Nephron progenitor cell (in vitro differentiated cells): ENCODE data around the gene ELF2.

Experiments used
- DNase-seq: peaks from one replicate; pipeline ENCODE4 v3.0.0; 2021
- H3K27ac Mint-ChIP-seq: 2 replicates; pipeline ENCODE4 v1.8.0; 2021; ENCODE audit warnings: mild to moderate bottlenecking, moderate library complexity, mixed read lengths
- H3K27me3 Mint-ChIP-seq: 2 replicates; pipeline ENCODE4 v1.8.0; 2021; ENCODE audit warnings: mild to moderate bottlenecking, low read depth, mixed read lengths; ENCODE audit not compliant: poor library complexity
- H3K36me3 Mint-ChIP-seq: 2 replicates; pipeline ENCODE4 v1.8.0; 2021; ENCODE audit warnings: low read depth, mixed read lengths
- H3K4me1 Mint-ChIP-seq: 2 replicates; pipeline ENCODE4 v1.8.0; 2021; ENCODE audit warnings: mixed read lengths
- H3K4me3 Mint-ChIP-seq: 2 replicates; pipeline ENCODE4 v1.8.0; 2021; ENCODE audit warnings: mild to moderate bottlenecking, moderate library complexity, mixed read lengths
- H3K9me3 Mint-ChIP-seq: 2 replicates; pipeline ENCODE4 v1.8.0; 2021; ENCODE audit warnings: mild to moderate bottlenecking, moderate library complexity, mixed read lengths
- TF ChIP-seq, protein P1 (sequence below): fragments of 200-600 bp; sonication (generic); IDR thresholded peaks from 2 replicates; pipeline ENCODE4 v1.5.0; 2021; ENCODE audit warnings: antibody characterized with exemption

Gene ELF2

DNA sequence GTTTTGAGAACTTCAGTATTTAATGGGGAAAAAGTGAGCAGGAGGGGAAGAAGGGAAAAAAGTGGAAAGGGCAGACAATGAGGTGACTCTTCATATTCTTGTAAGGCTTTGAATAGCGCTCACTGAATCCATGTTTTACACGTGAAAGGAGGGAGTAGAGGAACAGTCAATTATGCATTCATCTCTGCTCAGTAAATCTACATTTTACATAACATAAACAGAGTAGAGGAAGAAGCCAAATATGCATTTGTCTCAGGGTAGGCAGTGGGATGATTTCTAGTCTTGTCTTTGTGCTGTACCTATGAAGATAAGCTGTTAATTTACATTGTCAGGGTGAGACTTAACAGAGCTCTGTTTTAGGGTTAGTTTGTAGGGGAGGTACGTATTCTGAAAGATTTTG lies 19.4 kb upstream of the ELF2 start:
- no peak for DNase-seq
- Mint-ChIP-seq H3K27ac (no peak overlapping the region), H3K27me3 (peaks cover 4% of the 10 kb centered on the region), H3K36me3 (no peaks in the 10 kb centered on the region), H3K4me1 (no peaks in the 10 kb centered on the region), H3K4me3 (no peak overlapping the region), H3K9me3 (peaks cover 13% of the 10 kb centered on the region)
- TF ChIP-seq, protein P1, sequence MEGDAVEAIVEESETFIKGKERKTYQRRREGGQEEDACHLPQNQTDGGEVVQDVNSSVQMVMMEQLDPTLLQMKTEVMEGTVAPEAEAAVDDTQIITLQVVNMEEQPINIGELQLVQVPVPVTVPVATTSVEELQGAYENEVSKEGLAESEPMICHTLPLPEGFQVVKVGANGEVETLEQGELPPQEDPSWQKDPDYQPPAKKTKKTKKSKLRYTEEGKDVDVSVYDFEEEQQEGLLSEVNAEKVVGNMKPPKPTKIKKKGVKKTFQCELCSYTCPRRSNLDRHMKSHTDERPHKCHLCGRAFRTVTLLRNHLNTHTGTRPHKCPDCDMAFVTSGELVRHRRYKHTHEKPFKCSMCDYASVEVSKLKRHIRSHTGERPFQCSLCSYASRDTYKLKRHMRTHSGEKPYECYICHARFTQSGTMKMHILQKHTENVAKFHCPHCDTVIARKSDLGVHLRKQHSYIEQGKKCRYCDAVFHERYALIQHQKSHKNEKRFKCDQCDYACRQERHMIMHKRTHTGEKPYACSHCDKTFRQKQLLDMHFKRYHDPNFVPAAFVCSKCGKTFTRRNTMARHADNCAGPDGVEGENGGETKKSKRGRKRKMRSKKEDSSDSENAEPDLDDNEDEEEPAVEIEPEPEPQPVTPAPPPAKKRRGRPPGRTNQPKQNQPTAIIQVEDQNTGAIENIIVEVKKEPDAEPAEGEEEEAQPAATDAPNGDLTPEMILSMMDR, result no peak

DNA sequence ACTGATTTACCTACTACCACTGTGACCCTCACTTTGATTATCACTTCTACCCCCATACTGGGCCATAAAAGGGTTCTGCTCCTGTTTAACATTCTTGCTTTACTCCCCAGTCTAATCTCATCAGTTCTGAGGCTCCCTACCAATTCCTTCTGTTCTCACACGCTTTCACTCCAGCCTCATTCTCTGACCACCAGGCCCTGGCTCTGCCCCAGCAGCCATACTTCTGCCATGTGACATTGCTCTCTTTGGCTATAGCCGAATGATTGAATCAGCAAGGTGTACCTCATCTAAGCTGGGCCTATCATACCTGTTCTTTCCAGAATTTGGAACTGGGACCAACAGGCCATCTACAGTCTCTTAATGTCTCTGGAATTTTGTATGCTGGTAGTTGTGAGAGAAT lies 14.4 kb upstream of the ELF2 start:
- Mint-ChIP-seq H3K36me3 (no peaks in the 10 kb centered on the region), H3K27me3 (peaks cover 7% of the 10 kb centered on the region), H3K4me3 (no peak overlapping the region), H3K9me3 (no peaks in the 10 kb centered on the region), H3K4me1 (peaks cover 8% of the 10 kb centered on the region), H3K27ac (peak overlapping the region; percentile 78)
- TF ChIP-seq, protein P1, result no peak
- DNase-seq, result no peak

DNA sequence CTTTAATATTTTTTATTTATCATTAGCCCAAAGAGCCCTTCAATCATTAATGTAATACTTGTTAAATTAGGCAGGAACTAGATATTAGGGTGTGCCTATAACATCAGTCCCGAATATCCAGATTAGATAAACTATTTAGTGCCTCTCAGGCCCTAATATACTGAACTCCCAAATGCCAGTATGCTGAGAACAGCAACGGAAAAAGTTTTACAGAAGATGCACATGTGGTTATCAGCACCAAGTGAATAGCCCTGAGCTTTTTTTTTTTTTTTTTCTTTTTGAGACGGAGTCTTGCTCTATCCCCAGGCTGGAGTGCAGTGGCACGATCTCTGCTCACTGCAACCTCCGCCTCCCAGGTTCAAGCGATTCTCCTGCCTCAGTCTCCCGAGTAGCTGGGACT lies 13.0 kb upstream of the ELF2 start:
- DNase-seq, result no peak
- H3K27me3 Mint-ChIP-seq, result peaks cover 7% of the 10 kb centered on the region
- peaks cover 8% of the 10 kb centered on the region for H3K4me1 Mint-ChIP-seq
- H3K36me3 Mint-ChIP-seq, result no peaks in the 10 kb centered on the region
- TF ChIP-seq, protein P1, result no peak
- no peak overlapping the region for H3K27ac Mint-ChIP-seq
- H3K9me3 Mint-ChIP-seq, result no peaks in the 10 kb centered on the region
- H3K4me3 Mint-ChIP-seq, result no peak overlapping the region

DNA sequence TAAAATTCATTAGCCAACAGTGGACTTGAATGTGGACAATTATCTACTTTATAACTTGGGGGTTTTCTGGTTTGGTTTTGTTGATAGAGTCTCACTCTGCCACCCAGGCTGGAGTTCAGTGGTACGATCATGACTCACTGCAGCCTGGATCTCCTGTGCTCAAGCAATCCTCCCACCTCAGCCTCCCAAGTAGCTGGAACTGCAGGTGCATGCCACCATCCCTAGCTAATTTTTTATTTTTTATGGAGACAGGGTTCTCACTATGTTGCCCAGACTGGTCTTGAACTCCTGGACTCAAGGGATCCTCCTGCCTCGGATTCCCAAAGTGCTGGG lies 12.4 kb upstream of the ELF2 start:
- Mint-ChIP-seq H3K4me1 (peaks cover 8% of the 10 kb centered on the region), H3K9me3 (no peaks in the 10 kb centered on the region)

DNA sequence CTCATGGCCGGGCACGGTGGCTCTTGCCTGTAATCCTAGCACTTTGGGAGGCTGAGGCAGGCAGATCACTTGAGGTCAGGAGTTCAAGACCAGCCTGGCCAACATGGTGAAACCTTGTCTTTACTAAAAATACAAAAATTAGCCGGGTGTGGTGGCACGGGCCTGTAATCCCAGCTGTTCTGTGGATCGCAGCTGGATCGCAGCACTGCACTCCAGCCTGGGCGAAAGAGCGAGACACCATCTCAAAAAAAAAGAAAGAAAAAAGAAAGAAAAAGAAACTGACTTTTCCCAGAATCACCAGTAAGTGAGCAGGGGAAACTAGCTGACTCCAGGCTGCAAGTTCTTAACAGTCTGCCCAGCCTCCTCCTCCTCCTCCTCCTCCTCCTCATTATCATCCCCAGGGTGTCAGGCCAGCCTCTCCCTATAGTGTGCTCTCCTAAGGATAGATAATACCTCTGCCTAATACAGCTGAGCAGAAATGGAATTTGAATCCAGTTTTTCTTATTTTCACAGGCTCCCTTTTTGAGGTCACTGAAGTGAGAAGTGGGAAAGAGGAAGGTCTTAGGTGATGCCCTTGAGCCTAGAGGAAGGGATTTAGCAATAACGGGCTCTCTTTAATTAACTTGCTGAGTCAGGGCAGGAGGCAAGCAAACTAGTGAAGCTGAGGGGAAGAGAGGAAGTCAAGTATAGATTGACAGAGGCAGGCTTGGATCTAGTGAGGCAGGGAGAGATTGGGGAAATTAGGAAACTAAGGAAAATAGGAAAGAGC lies 11.8 kb upstream of the ELF2 start:
- Mint-ChIP-seq H3K27ac (peak overlapping the region; percentile 21), H3K36me3 (no peaks in the 10 kb centered on the region), H3K4me1 (peaks cover 8% of the 10 kb centered on the region), H3K27me3 (peaks cover 7% of the 10 kb centered on the region), H3K9me3 (no peaks in the 10 kb centered on the region), H3K4me3 (no peak overlapping the region)
- TF ChIP-seq, protein P1, result no peak
- DNase-seq, result no peak

More for the DNA sequence above, 12.4 kb upstream of the ELF2 start:
- TF ChIP-seq, protein P1, result no peak
- Mint-ChIP-seq H3K4me3 (no peak overlapping the region), H3K36me3 (no peaks in the 10 kb centered on the region), H3K27me3 (peaks cover 7% of the 10 kb centered on the region), H3K27ac (no peak overlapping the region)
- no peak for DNase-seq

DNA sequence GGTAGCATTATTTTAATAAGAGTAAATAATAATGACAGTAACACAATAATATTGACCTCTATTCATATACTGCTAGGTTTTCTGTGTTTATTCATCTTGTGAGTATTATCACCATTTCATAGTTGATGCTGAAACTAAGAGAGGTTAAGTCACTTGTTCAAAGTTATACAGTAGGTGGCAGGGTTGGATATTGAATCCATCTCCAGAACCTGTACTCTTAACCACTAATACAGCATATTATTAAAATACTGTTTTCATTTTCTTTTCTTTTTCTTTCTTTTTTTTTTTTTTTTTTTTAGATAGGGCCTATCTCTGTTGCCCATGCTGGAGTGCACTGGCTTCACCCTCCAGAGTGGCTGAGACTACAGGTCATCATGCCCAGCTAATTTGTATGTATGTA lies 7.1 kb upstream of the ELF2 start:
- no peaks in the 10 kb centered on the region for H3K9me3 Mint-ChIP-seq
- H3K4me3 Mint-ChIP-seq, result no peak overlapping the region
- H3K27me3 Mint-ChIP-seq, result peaks cover 12% of the 10 kb centered on the region
- no peak overlapping the region for H3K27ac Mint-ChIP-seq
- H3K36me3 Mint-ChIP-seq, result no peaks in the 10 kb centered on the region
- peaks cover 5% of the 10 kb centered on the region for H3K4me1 Mint-ChIP-seq
- DNase-seq, result no peak
- TF ChIP-seq, protein P1, result no peak
